HG03196 (cell line): ENCODE measurements around the gene ALDH1A3.

ENCODE experiments used
- ATAC-seq: cut with Tn5 transposase; IDR thresholded peaks from one replicate; pipeline ENCODE4 v1.9.1; 2021; ENCODE audit not compliant: unreplicated experiment

The ALDH1A3 gene

DNA sequence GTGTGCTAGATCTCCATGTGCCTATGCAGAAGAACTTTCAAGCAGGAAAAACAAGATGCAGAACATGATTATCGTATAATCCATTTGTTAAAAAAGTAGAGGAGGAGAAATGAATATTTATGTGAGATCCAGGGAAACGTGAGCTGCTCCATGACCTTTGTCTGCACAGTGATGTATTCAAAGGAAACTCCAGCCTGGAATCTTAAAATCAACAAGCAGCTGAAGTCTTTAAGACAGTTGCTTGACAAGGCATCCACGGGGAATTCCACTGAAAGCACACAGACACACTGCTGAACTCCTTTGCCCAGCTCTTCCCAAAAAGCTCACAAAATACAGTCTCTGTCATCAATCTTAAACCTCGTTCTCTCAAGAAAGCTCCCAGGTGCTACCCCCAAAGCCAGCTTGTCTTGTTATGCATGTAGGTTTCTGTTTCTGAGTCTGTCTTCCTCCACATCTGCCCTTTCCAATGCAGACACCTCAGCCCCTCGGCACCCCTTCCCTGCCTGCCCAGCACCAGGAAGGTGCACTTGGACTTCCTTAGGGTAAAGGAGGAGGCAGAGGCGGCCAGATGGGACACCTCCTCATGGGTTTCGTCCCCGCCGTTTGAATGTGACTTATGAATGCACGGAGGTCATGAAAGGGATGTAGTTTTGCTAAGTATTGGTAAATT lies 68.3 kb downstream of the ALDH1A3 start:
- no peak for ATAC-seq

GRCh38 chr15:100948430-100948762 lies 68.8 kb downstream of the ALDH1A3 start:
- no peak for ATAC-seq

- ATAC-seq = no peak
Observed at GRCh38 chr15:100949691-100950090, 70.1 kb downstream of the ALDH1A3 start.

- ATAC-seq = no peak
Observed at GRCh38 chr15:100951965-100952364, 72.3 kb downstream of the ALDH1A3 start.

DNA sequence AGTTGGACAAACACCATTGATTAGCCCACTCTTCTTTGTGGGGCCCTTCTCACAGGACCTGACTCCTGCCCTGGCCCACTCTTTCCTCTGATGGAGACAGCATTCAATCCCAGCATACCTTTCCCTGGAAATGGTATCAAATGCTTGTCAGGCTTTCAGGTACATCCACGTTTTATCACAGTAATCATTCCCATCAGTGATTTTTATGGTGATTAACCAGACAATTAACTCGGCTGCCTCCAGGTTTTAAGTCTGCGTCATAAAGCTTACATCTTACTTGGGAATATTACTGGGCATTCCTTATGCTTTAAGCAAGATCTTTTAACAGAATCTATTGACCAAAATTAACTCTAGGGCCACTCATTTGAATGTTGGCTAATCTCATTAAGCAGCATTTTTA lies 72.9 kb downstream of the ALDH1A3 start:
- ATAC-seq = no peak

DNA sequence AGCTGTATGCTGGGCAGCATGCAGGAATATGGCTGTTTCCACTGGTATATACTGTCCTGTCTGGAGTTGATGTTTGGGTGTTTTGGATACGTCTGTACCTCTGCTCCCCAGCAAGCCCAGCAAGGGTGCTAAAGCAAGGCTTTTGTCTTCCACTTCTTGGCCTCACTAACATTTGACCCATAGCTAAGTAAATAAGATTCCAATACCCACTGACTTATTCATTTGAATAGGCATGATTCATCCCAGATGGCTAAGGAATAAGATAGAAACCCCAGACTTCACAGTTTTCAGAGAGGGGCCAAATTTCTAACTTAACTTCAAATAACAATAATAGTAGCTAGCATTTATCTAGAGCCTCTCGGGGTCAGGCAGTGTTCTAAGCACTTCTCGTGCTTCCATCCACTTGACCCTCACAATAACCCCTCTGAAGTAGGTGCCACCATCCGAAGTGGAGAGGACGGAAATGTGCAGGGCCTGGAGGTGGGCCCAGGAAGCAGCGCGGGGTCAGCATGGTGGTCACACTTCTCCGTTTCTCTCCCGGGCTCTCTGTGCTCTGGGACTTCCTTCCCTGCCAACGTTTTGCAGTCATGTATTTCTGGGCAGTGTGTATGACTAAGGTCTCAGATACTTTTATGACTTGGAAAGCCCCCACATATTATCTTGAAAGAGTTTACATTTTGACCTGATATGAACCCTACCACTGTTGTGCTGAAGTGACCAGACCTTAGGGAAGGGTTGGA lies 78.9 kb downstream of the ALDH1A3 start:
- ATAC-seq = no peak

- no peak for ATAC-seq
Observed at GRCh38 chr15:100959066-100960050, 79.7 kb downstream of the ALDH1A3 start.
